Esophagus (tissue), 2 donors: Measurements from ENCODE around the gene EVX1. TPM values are rescaled to one million over a fixed set of nuclear protein-coding genes. Genes with fewer than 3 reads are reported as not detected.

Experiments used
- H3K27ac ChIP-seq, 2 donors: one replicate each; pipeline ENCODE4 v1.5.1; 2013; ENCODE audit warnings: low read depth in 2 of 2, mild to moderate bottlenecking in 2 of 2, inconsistent platforms in 1 of 2, low read length in 1 of 2, moderate library complexity in 1 of 2
- H3K27me3 ChIP-seq, 2 donors: one replicate each; pipeline ENCODE4 v1.6.1; 2013; ENCODE audit warnings: low read length in 2 of 2, control low read depth in 1 of 2, mild to moderate bottlenecking in 1 of 2; ENCODE audit not compliant: insufficient read depth in 2 of 2, control insufficient read depth in 1 of 2
- H3K36me3 ChIP-seq, 2 donors: one replicate each; pipeline ENCODE4 v1.6.1; 2013; ENCODE audit warnings: low read length in 1 of 2; ENCODE audit not compliant: control insufficient read depth in 2 of 2, insufficient read depth in 2 of 2
- H3K4me1 ChIP-seq, 2 donors: one replicate each; pipeline ENCODE4 v1.6.1; 2013; ENCODE audit warnings: low read length in 1 of 2; ENCODE audit not compliant: control insufficient read depth in 2 of 2, insufficient read depth in 2 of 2
- H3K4me3 ChIP-seq, 2 donors: one replicate each; pipeline ENCODE4 v1.5.1; 2013; ENCODE audit warnings: low read length in 2 of 2, mild to moderate bottlenecking in 2 of 2, low read depth in 1 of 2, moderate library complexity in 1 of 2
- H3K9me3 ChIP-seq, 2 donors: one replicate each; pipeline ENCODE4 v1.6.1; 2013; ENCODE audit warnings: mild to moderate bottlenecking in 2 of 2, low read depth in 1 of 2, low read length in 1 of 2, moderate library complexity in 1 of 2; ENCODE audit not compliant: control insufficient read depth in 2 of 2, insufficient read depth in 1 of 2
- WGBS, 2 donors: extraction: QIAGEN DNeasy Blood & Tissue Kit; methylation state at CpG; one replicate each; pipeline ENCODE4 v1.1.7; 2013; 5-methylcytosine and 5-hydroxymethylcytosine counted together
- polyA plus RNA-seq, 2 donors: library from polyadenylated mRNA; stranded (reverse); fragments of 200-250 nt; gene quantifications; one replicate each; pipeline ENCODE4 v1.2.3, GENCODE V29; 2013
- donor health status: healthy with polysubstance abuse.
- donor health status: Bipolar disorder and iron deficiency.

Gene EVX1
- polyA plus RNA-seq, 2 donors = not detected

- 17 to 19% methylated on average over 14 of the region's 14 CpGs for WGBS, 2 donors
- H3K9me3 ChIP-seq = no peaks in the 10 kb centered on the region
- H3K36me3 ChIP-seq = no peaks in the 10 kb centered on the region
- H3K27ac ChIP-seq = no peak overlapping the region
- H3K4me3 ChIP-seq = no peak overlapping the region
- peaks cover 16 to 58% of the 10 kb centered on the region in 2 donors for H3K27me3 ChIP-seq
- H3K4me1 ChIP-seq = peaks cover 16 to 23% of the 10 kb centered on the region in 2 donors
Measured at GRCh38 chr7:27242154-27242553, 448 bp upstream of the EVX1 start.

- Histone ChIP-seq H3K9me3 (peaks cover 0 to 2% of the 10 kb centered on the region in 2 donors), H3K36me3 (no peaks in the 10 kb centered on the region), H3K27me3 (peaks cover 16 to 64% of the 10 kb centered on the region in 2 donors), H3K4me1 (peaks cover 16 to 23% of the 10 kb centered on the region in 2 donors), H3K4me3 (no peak overlapping the region), H3K27ac (no peak overlapping the region)
- WGBS, 2 donors = 7 to 8% methylated on average over 42 to 43 of the region's 43 CpGs
Measured at GRCh38 chr7:27243340-27244163, 950 bp downstream of the EVX1 start.

- H3K36me3 ChIP-seq = no peaks in the 10 kb centered on the region
Measured at GRCh38 chr7:27244488-27245123, 2.0 kb downstream of the EVX1 start.

GRCh38 chr7:27245124-27245797 is 2.7 kb downstream of the EVX1 start:
- 13 to 14% methylated on average over 35 to 37 of the region's 37 CpGs for WGBS, 2 donors
- no peak overlapping the region for H3K27ac ChIP-seq
- H3K36me3 ChIP-seq = no peaks in the 10 kb centered on the region
- H3K4me1 ChIP-seq = peaks cover 10 to 23% of the 10 kb centered on the region in 2 donors
- H3K9me3 ChIP-seq = peaks cover 0 to 2% of the 10 kb centered on the region in 2 donors
- H3K27me3 ChIP-seq = peaks cover 23 to 71% of the 10 kb centered on the region in 2 donors
- peak overlapping the region in 1 of 2 donors; percentile 26 for H3K4me3 ChIP-seq

More at GRCh38 chr7:27244488-27245123, 2.0 kb downstream of the EVX1 start:
- H3K27me3 ChIP-seq = peaks cover 20 to 71% of the 10 kb centered on the region in 2 donors
- H3K9me3 ChIP-seq = peaks cover 0 to 2% of the 10 kb centered on the region in 2 donors
- H3K4me1 ChIP-seq = peaks cover 12 to 23% of the 10 kb centered on the region in 2 donors
- 14 to 15% methylated on average over 18 of the region's 18 CpGs for WGBS, 2 donors
- H3K4me3 ChIP-seq = no peak overlapping the region
- H3K27ac ChIP-seq = no peak overlapping the region

- Histone ChIP-seq H3K36me3 (no peaks in the 10 kb centered on the region), H3K9me3 (peaks cover 0 to 2% of the 10 kb centered on the region in 2 donors), H3K4me3 (peak overlapping the region; percentile 1 to 26), H3K4me1 (peaks cover 10 to 23% of the 10 kb centered on the region in 2 donors), H3K27ac (no peak overlapping the region), H3K27me3 (peaks cover 24 to 64% of the 10 kb centered on the region in 2 donors)
- 3 to 5% methylated on average over 74 to 90 of the region's 90 CpGs for WGBS, 2 donors
Measured at GRCh38 chr7:27245798-27246691, 3.4 kb downstream of the EVX1 start.

- Histone ChIP-seq H3K27me3 (peaks cover 24 to 57% of the 10 kb centered on the region in 2 donors), H3K9me3 (peaks cover 0 to 2% of the 10 kb centered on the region in 2 donors), H3K36me3 (no peaks in the 10 kb centered on the region), H3K4me1 (peaks cover 10 to 27% of the 10 kb centered on the region in 2 donors), H3K27ac (no peak overlapping the region), H3K4me3 (no peak overlapping the region)
- WGBS, 2 donors = 47 to 60% methylated on average over 7 of the region's 7 CpGs
Measured at GRCh38 chr7:27247000-27247399, 4.4 kb downstream of the EVX1 start.

- Histone ChIP-seq H3K27me3 (peaks cover 20 to 57% of the 10 kb centered on the region in 2 donors), H3K36me3 (no peaks in the 10 kb centered on the region), H3K4me1 (peaks cover 10 to 26% of the 10 kb centered on the region in 2 donors), H3K27ac (no peak overlapping the region), H3K4me3 (no peak overlapping the region), H3K9me3 (peaks cover 0 to 2% of the 10 kb centered on the region in 2 donors)
- 39 to 47% methylated on average over 4 of the region's 4 CpGs for WGBS, 2 donors
Measured at GRCh38 chr7:27247452-27248426, 5.1 kb downstream of the EVX1 start.

GRCh38 chr7:27248427-27248806 is 5.8 kb downstream of the EVX1 start:
- Histone ChIP-seq H3K36me3 (no peaks in the 10 kb centered on the region), H3K4me1 (peaks cover 10 to 22% of the 10 kb centered on the region in 2 donors), H3K4me3 (no peak overlapping the region), H3K9me3 (peaks cover 0 to 2% of the 10 kb centered on the region in 2 donors), H3K27me3 (peaks cover 20 to 59% of the 10 kb centered on the region in 2 donors), H3K27ac (no peak overlapping the region)
- 43 to 53% methylated on average over 3 of the region's 3 CpGs for WGBS, 2 donors
